Cardiac fibroblast (primary cell): Measurements from ENCODE around the gene SRPRB.
A peak's percentile ranks its signal among the peaks of the same experiment; 100 is the strongest.

Source experiments
- DNase-seq, 2 donors: peaks; one replicate each; pipeline versions ENCODE4 v3.0.0 to v3.0.0-alpha.2; 2010; ENCODE audit warnings: low read depth in 2 of 2
- H3K4me3 ChIP-seq, 2 donors: replicated peaks in 1 of 2; 1 replicate in 1 of 2; 2 replicates in 1 of 2; pipeline ENCODE4 v1.5.1; 2011; ENCODE audit warnings: low read depth in 2 of 2, low read length in 2 of 2, mild to moderate bottlenecking in 2 of 2, moderate library complexity in 1 of 2
- CTCF ChIP-seq: IDR thresholded peaks from one replicate; pipeline ENCODE4 v1.5.1; 2011; ENCODE audit warnings: low read depth, mild to moderate bottlenecking, low read length, inconsistent platforms

The SRPRB gene

GRCh38 chr3:133855772-133856171 lies 50.2 kb downstream of the SRPRB start:
- no peak for TF ChIP-seq CTCF
- DNase-seq: peak; percentile 8 to 65
- no peak overlapping the region for H3K4me3 ChIP-seq

GRCh38 chr3:133856316-133856715 lies 50.7 kb downstream of the SRPRB start:
- no peak for TF ChIP-seq CTCF
- no peak overlapping the region for H3K4me3 ChIP-seq
- DNase-seq: peak; percentile 11 to 51

- H3K4me3 ChIP-seq: no peak overlapping the region
- DNase-seq: no peak
- TF ChIP-seq CTCF: no peak
These were observed 52.2 kb downstream of the SRPRB start for GRCh38 chr3:133857767-133858166.

- DNase-seq: no peak
- no peak for TF ChIP-seq CTCF
- H3K4me3 ChIP-seq: no peak overlapping the region
These were observed 54.0 kb downstream of the SRPRB start for GRCh38 chr3:133859381-133860234.

- H3K4me3 ChIP-seq: no peak overlapping the region
- no peak for DNase-seq
- no peak for TF ChIP-seq CTCF
These were observed 54.9 kb downstream of the SRPRB start for GRCh38 chr3:133860519-133860918.

- no peak overlapping the region for H3K4me3 ChIP-seq
- no peak for DNase-seq
- no peak for TF ChIP-seq CTCF
These were observed 56.5 kb downstream of the SRPRB start for GRCh38 chr3:133862161-133862560.
